IPS-20b (cell line): ENCODE data around the gene ITGA11.

Experiments used
- H3K27ac ChIP-seq: one replicate; pipeline ENCODE4 v1.5.1; 2013; ENCODE audit warnings: low read length
- H3K27me3 ChIP-seq: 2 replicates; pipeline ENCODE4 v1.6.1; 2013; ENCODE audit warnings: mild to moderate bottlenecking, low read length, inconsistent platforms; ENCODE audit not compliant: insufficient read depth
- H3K36me3 ChIP-seq: 2 replicates; pipeline ENCODE4 v1.6.1; 2013; ENCODE audit warnings: low read depth, mild to moderate bottlenecking, inconsistent platforms, low read length, moderate library complexity; ENCODE audit not compliant: insufficient read depth
- H3K4me1 ChIP-seq: 2 replicates; pipeline ENCODE4 v1.6.1; 2013; ENCODE audit warnings: mild to moderate bottlenecking, control low read depth, inconsistent platforms, low read length, moderate library complexity; ENCODE audit not compliant: insufficient read depth
- H3K4me3 ChIP-seq: 2 replicates; pipeline ENCODE4 v1.5.1; 2013; ENCODE audit warnings: mild to moderate bottlenecking, low read length, inconsistent platforms
- H3K9ac ChIP-seq: 2 replicates; pipeline ENCODE4 v1.6.1; 2013; ENCODE audit warnings: low read depth, mild to moderate bottlenecking, inconsistent platforms, low read length, moderate library complexity
- H3K9me3 ChIP-seq: 2 replicates; pipeline ENCODE4 v1.6.1; 2013; ENCODE audit warnings: mild to moderate bottlenecking, low read depth, low read length, inconsistent platforms; ENCODE audit not compliant: insufficient read depth

ITGA11 gene

GRCh38 chr15:68442903-68443302, 10.9 kb upstream of the ITGA11 start:
- Histone ChIP-seq H3K36me3 (no peaks in the 10 kb centered on the region), H3K9me3 (no peaks in the 10 kb centered on the region), H3K27ac (no peak overlapping the region), H3K27me3 (peaks cover 2% of the 10 kb centered on the region; the same call in 1 of the 2 replicates), H3K9ac (no peak overlapping the region), H3K4me3 (no peak overlapping the region), H3K4me1 (no peaks in the 10 kb centered on the region)

- Histone ChIP-seq H3K4me3 (no peak overlapping the region), H3K9ac (no peak overlapping the region), H3K9me3 (no peaks in the 10 kb centered on the region), H3K4me1 (no peaks in the 10 kb centered on the region), H3K27me3 (peaks cover 11% of the 10 kb centered on the region; the same call in 1 of the 2 replicates), H3K36me3 (no peaks in the 10 kb centered on the region), H3K27ac (no peak overlapping the region)
Observed at GRCh38 chr15:68442041-68442440, 10.1 kb upstream of the ITGA11 start.

GRCh38 chr15:68441045-68441743, 9.2 kb upstream of the ITGA11 start:
- Histone ChIP-seq H3K27me3 (peaks cover 18% of the 10 kb centered on the region; the same call in 1 of the 2 replicates), H3K36me3 (no peaks in the 10 kb centered on the region), H3K9ac (no peak overlapping the region), H3K27ac (no peak overlapping the region), H3K9me3 (no peaks in the 10 kb centered on the region), H3K4me3 (no peak overlapping the region), H3K4me1 (no peaks in the 10 kb centered on the region)

- no peak overlapping the region for H3K9ac ChIP-seq
- no peak overlapping the region for H3K27ac ChIP-seq
- no peak overlapping the region for H3K4me3 ChIP-seq
- H3K36me3 ChIP-seq, result no peaks in the 10 kb centered on the region
- peaks cover 26% of the 10 kb centered on the region for H3K27me3 ChIP-seq
- H3K9me3 ChIP-seq, result no peaks in the 10 kb centered on the region
- H3K4me1 ChIP-seq, result no peaks in the 10 kb centered on the region
Observed at GRCh38 chr15:68440136-68440535, 8.2 kb upstream of the ITGA11 start.

GRCh38 chr15:68439506-68439905, 7.5 kb upstream of the ITGA11 start:
- H3K9me3 ChIP-seq, result no peaks in the 10 kb centered on the region
- H3K27ac ChIP-seq, result no peak overlapping the region
- H3K4me1 ChIP-seq, result no peaks in the 10 kb centered on the region
- no peaks in the 10 kb centered on the region for H3K36me3 ChIP-seq
- peaks cover 31% of the 10 kb centered on the region for H3K27me3 ChIP-seq
- H3K9ac ChIP-seq, result no peak overlapping the region
- H3K4me3 ChIP-seq, result no peak overlapping the region

GRCh38 chr15:68436680-68437079, 4.7 kb upstream of the ITGA11 start:
- Histone ChIP-seq H3K4me1 (peaks cover 5% of the 10 kb centered on the region; the same call in 1 of the 2 replicates), H3K27ac (no peak overlapping the region), H3K27me3 (peaks cover 59% of the 10 kb centered on the region), H3K36me3 (no peaks in the 10 kb centered on the region), H3K9me3 (no peaks in the 10 kb centered on the region), H3K9ac (no peak overlapping the region), H3K4me3 (no peak overlapping the region)

- H3K4me1 ChIP-seq, result peaks cover 5% of the 10 kb centered on the region; the same call in 1 of the 2 replicates
- H3K9me3 ChIP-seq, result no peaks in the 10 kb centered on the region
- H3K4me3 ChIP-seq, result no peak overlapping the region
- no peak overlapping the region for H3K9ac ChIP-seq
- H3K36me3 ChIP-seq, result no peaks in the 10 kb centered on the region
- H3K27ac ChIP-seq, result no peak overlapping the region
- H3K27me3 ChIP-seq, result peaks cover 66% of the 10 kb centered on the region
Observed at GRCh38 chr15:68435966-68436365, 4.0 kb upstream of the ITGA11 start.

GRCh38 chr15:68434021-68434420, 2.1 kb upstream of the ITGA11 start:
- Histone ChIP-seq H3K9me3 (no peaks in the 10 kb centered on the region), H3K36me3 (no peaks in the 10 kb centered on the region), H3K4me3 (no peak overlapping the region), H3K4me1 (peaks cover 5% of the 10 kb centered on the region; the same call in 1 of the 2 replicates), H3K27ac (no peak overlapping the region), H3K27me3 (peaks cover 86% of the 10 kb centered on the region), H3K9ac (no peak overlapping the region)

GRCh38 chr15:68433551-68433950, 1.6 kb upstream of the ITGA11 start:
- H3K4me3 ChIP-seq, result no peak overlapping the region
- H3K9me3 ChIP-seq, result no peaks in the 10 kb centered on the region
- H3K27me3 ChIP-seq, result peaks cover 90% of the 10 kb centered on the region
- H3K27ac ChIP-seq, result no peak overlapping the region
- H3K9ac ChIP-seq, result no peak overlapping the region
- peaks cover 5% of the 10 kb centered on the region; the same call in 1 of the 2 replicates for H3K4me1 ChIP-seq
- H3K36me3 ChIP-seq, result no peaks in the 10 kb centered on the region

GRCh38 chr15:68432441-68433064, 590 bp upstream of the ITGA11 start:
- Histone ChIP-seq H3K4me1 (peaks cover 5% of the 10 kb centered on the region; the same call in 1 of the 2 replicates), H3K9ac (no peak overlapping the region), H3K27me3 (peaks cover 94% of the 10 kb centered on the region), H3K4me3 (peak overlapping the region; percentile 61; the same call in 1 of the 2 replicates), H3K9me3 (no peaks in the 10 kb centered on the region), H3K36me3 (no peaks in the 10 kb centered on the region), H3K27ac (no peak overlapping the region)

GRCh38 chr15:68431037-68431791, 749 bp downstream of the ITGA11 start:
- no peaks in the 10 kb centered on the region for H3K36me3 ChIP-seq
- H3K4me1 ChIP-seq, result peaks cover 5% of the 10 kb centered on the region; the same call in 1 of the 2 replicates
- H3K9me3 ChIP-seq, result no peaks in the 10 kb centered on the region
- H3K9ac ChIP-seq, result no peak overlapping the region
- H3K4me3 ChIP-seq, result peak overlapping the region; percentile 61
- H3K27me3 ChIP-seq, result peaks cover 86% of the 10 kb centered on the region
- no peak overlapping the region for H3K27ac ChIP-seq
